Vagina (tissue), 2 donors: ENCODE results near the gene INS.

Experiments
- CTCF ChIP-seq, 3 experiments: fragments of 450-650 bp in 2 of 3; fragments of 200-600 bp in 1 of 3; sonication (generic) in 1 of 3; IDR thresholded peaks; one replicate each; pipeline ENCODE4 v1.5.1; 2017 to 2019; ENCODE audit warnings: antibody characterized with exemption in 3 of 3, mild to moderate bottlenecking in 2 of 3, moderate library complexity in 2 of 3
- POLR2A ChIP-seq, 2 donors: fragments of 450-650 bp; IDR thresholded peaks; one replicate each; pipeline ENCODE4 v1.6.1; 2017; ENCODE audit warnings: antibody characterized with exemption in 2 of 2, mild to moderate bottlenecking in 2 of 2, moderate library complexity in 2 of 2
- POLR2AphosphoS5 ChIP-seq, 2 donors: sonication (generic); formaldehyde crosslinking; IDR thresholded peaks; one replicate each; pipeline ENCODE4 v1.9.0; 2017; ENCODE audit warnings: antibody characterized with exemption in 2 of 2, mild to moderate bottlenecking in 2 of 2, low read depth in 1 of 2; ENCODE audit not compliant: insufficient read depth in 1 of 2

GRCh38 chr11:2136952-2137201, 24.1 kb downstream of the INS start:
- TF ChIP-seq CTCF (IDR thresholded peaks at IDR 0.05) (no peak), POLR2AphosphoS5 (IDR thresholded peaks at IDR 0.05; ENCODE audit: insufficient read depth in 1 of 2, low read depth in 1 of 2) (no peak), POLR2A (IDR thresholded peaks at IDR 0.05) (no peak)
